ENCODE results near the gene BUD31. TPM values are rescaled to one million over a fixed set of nuclear protein-coding genes. Genes with fewer than 3 reads are reported as not detected.
A peak's percentile ranks its signal among the peaks of the same experiment; 100 is the strongest.
"Not testable (repeated sequence)": the region's sequence is repeated elsewhere in the genome, so short reads cannot be mapped to it uniquely, and the experiment has no call there.

BUD31 gene
- total RNA-seq, 6 donors from 2014 or later = 48.8 to 85.7 (median 63.8) TPM

GRCh38 chr7:99415513-99416127, 6.9 kb downstream of the BUD31 start:
- 69 to 76% methylated on average over 15 to 17 of the region's 17 CpGs for WGBS, 2 donors
- DNase-seq = peak in 1 of 2 donors; percentile 55
- TF ChIP-seq, protein P1, sequence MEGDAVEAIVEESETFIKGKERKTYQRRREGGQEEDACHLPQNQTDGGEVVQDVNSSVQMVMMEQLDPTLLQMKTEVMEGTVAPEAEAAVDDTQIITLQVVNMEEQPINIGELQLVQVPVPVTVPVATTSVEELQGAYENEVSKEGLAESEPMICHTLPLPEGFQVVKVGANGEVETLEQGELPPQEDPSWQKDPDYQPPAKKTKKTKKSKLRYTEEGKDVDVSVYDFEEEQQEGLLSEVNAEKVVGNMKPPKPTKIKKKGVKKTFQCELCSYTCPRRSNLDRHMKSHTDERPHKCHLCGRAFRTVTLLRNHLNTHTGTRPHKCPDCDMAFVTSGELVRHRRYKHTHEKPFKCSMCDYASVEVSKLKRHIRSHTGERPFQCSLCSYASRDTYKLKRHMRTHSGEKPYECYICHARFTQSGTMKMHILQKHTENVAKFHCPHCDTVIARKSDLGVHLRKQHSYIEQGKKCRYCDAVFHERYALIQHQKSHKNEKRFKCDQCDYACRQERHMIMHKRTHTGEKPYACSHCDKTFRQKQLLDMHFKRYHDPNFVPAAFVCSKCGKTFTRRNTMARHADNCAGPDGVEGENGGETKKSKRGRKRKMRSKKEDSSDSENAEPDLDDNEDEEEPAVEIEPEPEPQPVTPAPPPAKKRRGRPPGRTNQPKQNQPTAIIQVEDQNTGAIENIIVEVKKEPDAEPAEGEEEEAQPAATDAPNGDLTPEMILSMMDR (IDR thresholded peaks at IDR 0.05) = peak; percentile 14 to 61 (median 50)
- not testable (repeated sequence) for H3K4me1 ChIP-seq; H3K27me3 ChIP-seq; H3K4me3 ChIP-seq; ATAC-seq (ENCODE audit: low FRiP score in 2 of 2); H3K27ac ChIP-seq; H3K9me3 ChIP-seq
- H3K36me3 ChIP-seq = peaks cover 61 to 99% (median 89%) of the 10 kb centered on the region in 4 donors

GRCh38 chr7:99418260-99418659, 9.5 kb downstream of the BUD31 start:
- TF ChIP-seq EP300 (IDR thresholded peaks at IDR 0.05) = no peak
- no peak for TF ChIP-seq POLR2AphosphoS5 (IDR thresholded peaks at IDR 0.05)
- TF ChIP-seq POLR2A (IDR thresholded peaks at IDR 0.05) = no peak
- TF ChIP-seq, protein P1 (IDR thresholded peaks at IDR 0.05) = no peak
- Histone ChIP-seq H3K9me3 (no peaks in the 10 kb centered on the region), H3K27ac (no peak overlapping the region), H3K4me1 (no peaks in the 10 kb centered on the region), H3K4me3 (no peak overlapping the region), H3K36me3 (peaks cover 52 to 88% (median 76%) of the 10 kb centered on the region in 4 donors), H3K27me3 (no peaks in the 10 kb centered on the region)
- DNase-seq (no peak), ATAC-seq (ENCODE audit: low FRiP score in 2 of 2) (no peak)
- 90 to 94% methylated on average over 2 to 9 of the region's 9 CpGs for WGBS, 2 donors

- no peak overlapping the region for H3K27ac ChIP-seq
- no peaks in the 10 kb centered on the region for H3K9me3 ChIP-seq
- 89 to 93% methylated on average over 24 to 26 of the region's 29 CpGs for WGBS, 2 donors
- H3K27me3 ChIP-seq = no peaks in the 10 kb centered on the region
- DNase-seq = peak in 1 of 2 donors; percentile 74
- H3K4me3 ChIP-seq = no peak overlapping the region
- ATAC-seq (ENCODE audit: low FRiP score in 2 of 2) = peak in 1 of 2 donors; percentile 42
- TF ChIP-seq, protein P1 (IDR thresholded peaks at IDR 0.05) = no peak
- TF ChIP-seq POLR2AphosphoS5 (IDR thresholded peaks at IDR 0.05) = no peak
- TF ChIP-seq EP300 (IDR thresholded peaks at IDR 0.05) = no peak
- no peak for TF ChIP-seq POLR2A (IDR thresholded peaks at IDR 0.05)
- peaks cover 43 to 91% (median 75%) of the 10 kb centered on the region in 4 donors for H3K36me3 ChIP-seq
- H3K4me1 ChIP-seq = no peaks in the 10 kb centered on the region
These were observed 10.7 kb downstream of the BUD31 start for GRCh38 chr7:99419323-99420021.

DNA sequence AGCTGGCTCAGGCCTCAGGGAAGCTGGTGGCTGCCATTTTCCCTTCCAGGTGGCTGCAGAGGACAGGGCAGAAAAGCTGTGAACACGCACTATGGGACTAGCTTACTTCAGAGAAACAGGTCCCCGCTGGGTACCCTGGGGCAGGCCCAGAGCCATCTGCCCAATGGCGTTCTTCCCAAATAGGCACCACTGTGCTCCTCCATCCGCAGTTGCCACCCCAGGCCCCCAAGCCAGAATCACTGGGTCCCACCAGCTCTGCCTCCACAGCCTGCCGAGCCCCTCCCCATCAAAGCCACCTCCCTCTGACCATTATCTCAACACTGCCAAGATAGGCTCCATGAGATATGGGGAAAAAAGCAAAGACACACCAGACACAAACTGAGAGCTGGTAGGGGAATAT, 11.4 kb downstream of the BUD31 start:
- 94 to 97% methylated on average over 4 to 5 of the region's 5 CpGs for WGBS, 2 donors
- Histone ChIP-seq H3K9me3 (no peaks in the 10 kb centered on the region), H3K27ac (no peak overlapping the region), H3K27me3 (no peaks in the 10 kb centered on the region), H3K36me3 (peaks cover 41 to 91% (median 77%) of the 10 kb centered on the region in 4 donors), H3K4me1 (no peaks in the 10 kb centered on the region), H3K4me3 (no peak overlapping the region)
- DNase-seq (no peak), ATAC-seq (ENCODE audit: low FRiP score in 2 of 2) (no peak)
- TF ChIP-seq POLR2A (IDR thresholded peaks at IDR 0.05) (no peak), POLR2AphosphoS5 (IDR thresholded peaks at IDR 0.05) (no peak), EP300 (IDR thresholded peaks at IDR 0.05) (no peak)
- TF ChIP-seq, protein P1 (IDR thresholded peaks at IDR 0.05) = no peak
